ENCODE data around the gene NRDC.

GRCh38 chr1:51749151-51749550, 129.4 kb downstream of the NRDC start:
- TF ChIP-seq GATA2 (IDR thresholded peaks at IDR 0.05; ENCODE audit: low read depth, low read length), result no peak
- no peak for TF ChIP-seq GATA3 (IDR thresholded peaks at IDR 0.05; ENCODE audit: low read depth, low read length)
